NCI-H2196 treated with DMSO at 0.1 percent for 48 hours (cell line): Measurements from ENCODE around the gene ETNK1.

ENCODE experiments used
- DNase-seq: peaks from one replicate; lab custom pipeline; 2025; ENCODE audit not compliant: unreplicated experiment; lab: John Stamatoyannopoulos, UW

The ETNK1 gene

DNA sequence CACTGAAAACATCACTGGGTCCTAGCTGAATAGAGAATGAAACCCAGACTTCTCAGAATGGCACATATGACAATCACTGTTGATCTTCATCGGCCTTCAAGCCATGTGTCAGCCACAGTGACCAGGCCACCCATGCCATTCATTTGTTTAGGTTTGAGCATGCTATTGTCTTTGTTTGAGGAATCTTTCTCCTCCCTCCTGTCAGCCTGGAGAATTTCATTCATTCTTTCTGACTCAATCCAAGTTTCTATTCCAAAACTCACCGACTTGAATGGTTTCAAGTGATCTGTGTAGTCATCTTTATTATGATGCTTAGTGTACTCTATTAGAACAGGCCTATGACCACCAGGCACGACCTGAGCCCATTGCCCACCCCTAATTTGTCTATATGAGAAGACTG is 106.3 kb downstream of the ETNK1 start:
- no peak for DNase-seq

DNA sequence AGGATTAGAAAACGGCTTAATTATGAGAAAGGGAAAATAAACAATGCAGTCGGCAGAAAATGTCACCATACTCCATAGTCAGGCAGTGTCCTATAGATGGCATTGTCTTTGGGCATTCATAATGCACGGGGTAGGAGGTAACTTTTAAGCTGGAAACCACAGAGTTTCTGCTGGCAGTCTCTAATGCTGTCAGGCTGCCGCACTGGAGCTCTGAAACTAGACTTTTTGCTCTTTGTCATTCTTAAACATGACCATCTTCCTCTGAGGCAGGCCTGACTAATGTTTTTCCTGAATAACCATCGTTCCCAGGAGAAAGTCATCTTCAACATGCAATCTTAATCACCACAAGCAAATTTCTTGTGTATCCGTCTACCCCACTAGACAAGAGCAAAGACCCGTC is 108.8 kb downstream of the ETNK1 start:
- no peak for DNase-seq

- DNase-seq = no peak
Observed at GRCh38 chr12:22738945-22739344, 114.0 kb downstream of the ETNK1 start.
